HG03103 (cell line): Measurements from ENCODE around the gene PRPF38B.
A peak's percentile ranks its signal among the peaks of the same experiment; 100 is the strongest.
"Not testable (repeated sequence)": the region's sequence is repeated elsewhere in the genome, so short reads cannot be mapped to it uniquely, and the experiment has no call there.

Experiments
- ATAC-seq: cut with Tn5 transposase; IDR thresholded peaks from one replicate; pipeline ENCODE4 v1.9.1; 2021; ENCODE audit warnings: low read depth; ENCODE audit not compliant: unreplicated experiment

Gene PRPF38B

DNA sequence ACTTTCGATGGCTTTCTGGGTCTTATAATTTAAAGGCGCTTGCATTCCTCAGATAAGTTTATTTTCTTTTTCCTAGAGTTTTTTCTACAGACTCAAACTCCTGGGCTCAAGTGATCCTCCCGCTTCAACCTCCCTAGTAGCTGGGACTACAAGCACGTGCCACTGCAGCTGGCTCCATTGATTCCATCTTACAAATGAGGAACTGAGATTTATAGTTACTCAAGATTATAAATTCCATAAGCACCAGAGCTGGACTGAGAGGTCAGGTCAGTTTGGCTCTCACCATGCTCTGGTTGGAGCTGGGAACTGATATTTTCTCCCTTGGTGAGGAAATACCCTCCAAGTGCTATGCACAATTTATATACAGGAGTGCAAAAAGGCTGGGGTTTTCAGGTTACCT lies 13.4 kb upstream of the PRPF38B start:
- ATAC-seq = no peak

DNA sequence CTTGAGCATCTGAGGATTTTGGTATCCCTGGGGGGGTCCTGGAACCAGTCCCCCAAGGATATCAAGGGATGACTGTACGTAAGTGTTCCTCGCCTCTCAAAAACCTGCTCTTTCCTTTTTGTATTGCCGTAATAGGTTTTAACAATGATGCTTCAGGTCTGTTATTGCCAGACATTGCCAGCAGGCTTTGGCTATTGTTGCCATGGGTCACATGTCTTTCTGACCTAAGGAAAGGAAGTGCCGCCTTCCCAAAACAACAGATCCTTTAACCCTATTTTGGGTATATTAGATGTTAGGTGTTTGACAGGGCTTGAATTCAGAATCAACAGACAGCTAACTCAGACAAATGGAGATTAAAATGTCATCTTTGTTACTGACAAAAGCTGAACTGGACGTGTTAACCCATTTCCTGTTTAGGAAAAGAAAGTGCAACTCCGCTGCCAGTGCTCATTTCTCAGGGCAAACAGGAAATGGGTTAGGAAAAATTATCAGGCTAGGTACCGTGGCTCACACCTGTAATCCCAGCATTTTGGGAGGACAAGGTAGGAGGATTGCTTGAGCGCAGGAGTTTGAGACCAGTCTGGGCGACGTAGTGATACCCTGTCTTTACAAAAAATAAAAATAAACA lies 12.4 kb upstream of the PRPF38B start:
- ATAC-seq = no peak

DNA sequence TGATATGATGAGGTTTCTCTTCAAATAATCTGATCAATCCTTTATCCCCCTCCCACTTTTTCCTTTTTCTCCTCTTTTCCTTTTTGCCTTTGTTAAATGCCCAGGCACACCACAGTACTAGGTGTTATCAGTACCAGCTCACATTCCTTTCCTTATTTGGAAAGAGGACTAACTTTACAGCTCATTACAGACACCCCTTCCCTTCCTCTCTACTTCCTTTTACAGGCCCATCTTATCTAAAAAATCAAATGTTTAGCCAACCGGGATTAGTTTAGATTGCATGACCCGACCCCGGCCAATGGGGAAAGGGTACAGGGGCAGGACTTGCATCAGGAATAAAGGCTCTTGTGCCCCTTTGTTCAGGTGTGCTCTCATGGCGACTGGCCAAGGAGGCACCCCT lies 10.4 kb upstream of the PRPF38B start:
- not testable (repeated sequence) for ATAC-seq

DNA sequence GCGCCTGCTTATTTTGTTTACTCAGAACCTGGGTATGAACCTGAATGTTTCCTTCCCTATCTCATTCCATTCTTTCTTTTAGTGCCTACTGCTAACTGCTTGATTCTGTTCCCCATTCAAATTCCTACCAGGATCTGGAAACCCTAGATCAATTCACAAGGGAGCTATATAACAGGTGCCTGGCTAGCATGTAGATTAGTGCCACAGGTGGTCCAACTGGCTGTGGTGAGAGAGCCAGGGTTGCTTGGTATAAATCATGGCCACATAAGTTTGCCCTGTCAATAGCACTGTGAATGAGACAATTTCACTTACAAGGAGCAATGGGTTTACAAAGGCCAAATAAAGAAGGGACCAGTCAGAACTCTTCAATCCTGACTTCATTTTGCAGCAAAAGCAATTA lies 6.6 kb upstream of the PRPF38B start:
- no peak for ATAC-seq

DNA sequence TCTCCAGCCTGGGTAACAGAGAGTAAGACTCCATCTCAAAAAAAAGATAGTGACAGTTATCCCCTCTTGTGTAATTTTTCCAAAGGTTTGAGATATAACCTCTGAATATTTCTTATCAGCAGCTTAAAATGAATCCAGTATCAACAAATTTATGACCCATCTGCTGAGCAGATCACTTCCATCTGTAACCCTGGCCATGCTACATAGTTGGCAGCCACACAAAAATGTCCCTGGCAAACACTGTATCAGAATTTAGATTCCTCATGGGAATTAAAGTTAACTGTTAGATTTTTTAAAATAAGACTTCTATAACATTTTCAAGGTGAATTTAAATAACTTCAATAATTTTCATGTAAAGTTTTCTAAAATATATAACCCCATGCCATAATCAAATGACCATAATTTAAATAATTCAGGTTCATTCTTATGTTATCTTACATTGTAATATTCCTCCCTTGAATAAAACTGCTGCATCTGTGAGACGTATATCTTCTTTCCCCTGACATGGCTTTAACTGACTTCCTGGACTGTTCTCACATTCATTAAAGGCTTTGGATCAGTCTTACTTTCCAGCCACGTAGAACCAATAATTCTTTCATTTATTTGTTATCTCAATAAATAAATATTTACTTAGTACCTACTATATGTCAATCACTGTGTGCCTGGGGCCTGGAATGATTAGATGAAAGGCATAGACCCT lies 5.3 kb upstream of the PRPF38B start:
- no peak for ATAC-seq

DNA sequence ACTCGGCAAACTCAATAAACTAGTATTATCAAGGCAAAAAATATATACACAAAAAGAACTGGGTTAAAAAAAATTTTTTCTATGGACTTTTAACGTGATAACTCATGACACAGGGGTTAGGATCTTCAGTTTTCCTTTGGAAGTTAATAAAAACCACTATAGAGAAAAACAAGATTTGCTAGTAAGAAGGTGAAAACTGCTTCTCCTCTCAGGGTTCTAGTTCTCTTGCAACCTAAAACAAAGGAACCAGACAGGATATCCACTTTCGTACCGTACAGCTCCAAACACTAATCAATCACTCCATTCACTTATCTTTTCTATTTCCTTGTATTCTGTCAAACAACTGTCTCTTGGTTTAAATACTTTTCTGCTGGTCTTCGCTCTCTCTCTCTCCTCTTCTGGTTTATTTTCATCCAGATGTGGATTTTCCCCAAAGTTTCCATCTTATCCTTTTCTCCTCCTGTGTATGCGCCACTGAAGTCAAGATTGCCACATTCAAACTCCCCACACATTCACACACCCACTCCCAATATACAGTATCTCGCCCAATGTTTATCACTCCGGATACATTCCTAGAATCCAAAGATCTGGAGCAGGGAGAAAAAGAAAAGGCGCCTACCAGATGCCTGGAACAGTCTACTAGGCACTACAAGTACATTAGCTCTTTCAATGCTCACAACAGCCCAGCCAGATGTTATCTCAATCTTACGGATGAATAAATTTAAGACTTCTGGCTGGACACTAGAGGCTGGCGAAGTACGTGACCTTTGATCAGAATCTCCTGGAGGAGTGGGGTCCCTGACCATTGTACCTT lies 775 bp upstream of the PRPF38B start:
- no peak for ATAC-seq

DNA sequence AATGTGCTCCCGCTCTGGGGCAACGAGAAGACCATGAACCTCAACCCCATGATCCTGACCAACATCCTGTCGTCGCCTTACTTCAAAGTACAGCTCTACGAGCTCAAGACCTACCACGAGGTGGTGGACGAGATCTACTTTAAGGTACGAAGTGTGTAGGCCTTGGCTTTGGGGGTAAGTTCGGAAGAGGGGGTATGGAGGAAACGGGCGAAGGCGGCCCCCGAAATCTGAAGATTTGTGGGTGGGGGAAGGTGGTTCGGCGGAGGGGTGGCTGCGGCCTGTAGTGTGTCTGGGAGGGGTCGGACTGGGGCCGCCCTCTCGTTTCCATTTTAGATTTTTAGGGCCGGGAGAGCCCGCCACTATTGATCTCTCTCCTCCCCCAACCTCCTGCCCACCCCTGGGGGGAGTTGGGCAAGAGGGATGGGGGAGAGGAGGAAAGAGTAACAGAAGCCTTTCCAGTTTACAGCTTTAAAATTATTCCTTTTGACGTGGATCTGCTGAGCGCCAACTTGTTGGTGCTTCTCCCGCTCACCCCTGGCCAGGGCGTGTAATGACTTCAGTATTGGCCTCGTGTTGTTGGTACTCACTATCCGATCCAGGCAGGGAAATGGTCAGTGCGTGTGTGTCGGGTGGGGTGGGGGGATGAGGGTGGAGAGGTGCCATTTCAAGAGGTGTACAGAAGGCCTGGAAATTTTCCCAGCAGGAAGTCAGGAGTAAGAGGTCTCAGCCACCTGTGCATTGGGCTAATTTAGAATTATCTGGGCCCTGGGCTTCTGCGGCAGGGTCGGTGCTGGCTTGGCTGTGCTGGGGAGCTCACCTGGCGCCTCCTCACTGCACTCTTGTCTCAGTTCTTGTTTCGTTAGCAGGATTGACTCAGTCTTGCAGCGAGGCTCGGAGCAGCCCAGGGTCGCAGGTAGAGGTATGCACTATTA lies 880 bp downstream of the PRPF38B start:
- peak; percentile 59 for ATAC-seq

DNA sequence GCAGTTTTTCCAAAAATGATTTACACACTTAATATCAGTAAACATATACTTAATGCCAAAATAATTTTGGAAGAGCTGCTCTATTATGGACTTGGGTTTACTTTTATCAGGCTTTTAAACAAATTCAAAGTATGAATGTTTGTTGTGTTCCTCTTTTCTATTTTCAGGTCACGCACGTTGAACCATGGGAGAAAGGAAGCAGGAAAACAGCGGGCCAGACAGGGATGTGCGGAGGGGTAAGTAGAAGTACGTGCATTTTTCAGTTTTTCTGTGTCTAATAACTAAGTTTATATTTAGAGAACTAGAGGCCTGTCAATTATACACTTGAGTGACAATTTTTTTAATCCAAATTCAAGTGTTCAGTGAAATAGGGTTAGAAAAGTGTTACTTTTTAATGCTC lies 3.4 kb downstream of the PRPF38B start:
- no peak for ATAC-seq

DNA sequence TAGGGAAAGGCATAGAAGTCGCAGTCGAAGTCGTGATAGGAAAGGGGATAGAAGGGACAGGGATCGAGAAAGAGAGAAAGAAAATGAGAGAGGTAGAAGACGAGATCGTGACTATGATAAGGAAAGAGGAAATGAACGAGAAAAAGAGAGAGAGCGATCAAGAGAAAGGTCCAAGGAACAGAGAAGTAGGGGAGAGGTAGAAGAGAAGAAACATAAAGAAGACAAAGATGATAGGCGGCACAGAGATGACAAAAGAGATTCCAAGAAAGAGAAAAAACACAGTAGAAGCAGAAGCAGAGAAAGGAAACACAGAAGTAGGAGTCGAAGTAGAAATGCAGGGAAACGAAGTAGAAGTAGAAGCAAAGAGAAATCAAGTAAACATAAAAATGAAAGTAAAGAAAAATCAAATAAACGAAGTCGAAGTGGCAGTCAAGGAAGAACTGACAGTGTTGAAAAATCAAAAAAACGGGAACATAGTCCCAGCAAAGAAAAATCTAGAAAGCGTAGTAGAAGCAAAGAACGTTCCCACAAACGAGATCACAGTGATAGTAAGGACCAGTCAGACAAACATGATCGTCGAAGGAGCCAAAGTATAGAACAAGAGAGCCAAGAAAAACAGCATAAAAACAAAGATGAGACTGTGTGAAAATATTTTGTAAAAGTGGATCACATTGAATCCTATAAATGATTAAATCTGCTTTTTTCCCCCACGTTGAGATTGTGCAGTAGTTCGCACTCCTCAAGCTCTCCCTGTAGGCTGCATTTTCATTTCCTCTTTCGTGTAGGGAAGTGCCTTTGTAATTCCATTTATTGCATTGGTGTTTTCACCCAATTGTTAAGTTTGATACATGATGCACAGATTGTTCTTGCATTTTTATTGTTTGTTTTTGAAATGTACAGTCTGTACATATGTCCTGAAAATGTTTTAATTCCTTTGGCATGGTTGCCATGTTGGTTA lies 7.5 kb downstream of the PRPF38B start:
- no peak for ATAC-seq

DNA sequence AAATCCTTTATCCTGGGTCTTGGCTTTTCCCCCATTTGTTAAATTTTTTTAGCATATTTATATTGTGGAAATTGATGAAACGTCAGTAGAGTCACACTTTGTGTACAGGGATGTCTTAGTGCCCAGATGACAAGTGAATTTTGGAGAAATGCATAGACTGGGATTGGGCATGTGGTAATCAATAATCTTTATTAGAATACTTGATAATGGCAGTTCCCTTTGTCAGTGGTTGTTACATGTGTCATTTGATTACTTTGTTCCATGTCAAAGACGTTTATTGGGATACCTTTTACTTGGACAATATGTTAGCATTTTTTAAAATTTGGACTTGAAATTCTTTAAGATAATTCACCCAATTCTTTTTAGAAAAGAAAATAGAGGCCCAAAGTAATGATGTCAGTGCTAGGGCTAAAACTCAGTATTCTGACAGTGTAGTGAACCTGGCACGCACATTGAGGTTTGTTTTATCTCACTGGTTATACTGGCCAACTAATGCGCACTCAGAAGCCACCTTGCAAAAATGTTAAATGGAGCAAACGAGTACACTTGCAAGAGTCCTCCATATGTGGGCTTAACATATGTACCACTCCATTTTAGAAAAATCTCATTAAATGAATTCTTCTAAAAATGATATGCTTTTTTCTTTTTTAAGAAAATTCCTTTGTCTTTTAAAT lies 9.2 kb downstream of the PRPF38B start:
- no peak for ATAC-seq

DNA sequence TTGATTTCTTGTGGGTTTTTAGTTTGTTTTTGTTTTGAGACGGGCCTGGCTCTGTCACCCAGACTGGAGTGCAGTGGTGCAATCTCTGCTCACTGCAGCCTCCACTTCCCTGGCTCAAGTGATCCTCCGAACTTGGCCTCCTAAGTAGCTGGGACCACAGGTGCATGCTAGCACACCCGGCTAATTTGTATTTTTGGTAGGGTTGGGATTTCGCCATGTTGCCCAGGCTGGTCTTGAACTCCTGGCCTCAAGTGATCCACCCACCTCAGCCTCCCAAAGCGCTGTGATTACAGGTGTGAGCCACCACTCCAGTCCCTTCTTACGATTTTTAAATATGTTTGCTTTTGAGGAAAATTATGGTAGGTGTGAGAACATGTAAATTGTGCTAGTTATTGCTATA lies 10.0 kb downstream of the PRPF38B start:
- ATAC-seq = not testable (repeated sequence)

DNA sequence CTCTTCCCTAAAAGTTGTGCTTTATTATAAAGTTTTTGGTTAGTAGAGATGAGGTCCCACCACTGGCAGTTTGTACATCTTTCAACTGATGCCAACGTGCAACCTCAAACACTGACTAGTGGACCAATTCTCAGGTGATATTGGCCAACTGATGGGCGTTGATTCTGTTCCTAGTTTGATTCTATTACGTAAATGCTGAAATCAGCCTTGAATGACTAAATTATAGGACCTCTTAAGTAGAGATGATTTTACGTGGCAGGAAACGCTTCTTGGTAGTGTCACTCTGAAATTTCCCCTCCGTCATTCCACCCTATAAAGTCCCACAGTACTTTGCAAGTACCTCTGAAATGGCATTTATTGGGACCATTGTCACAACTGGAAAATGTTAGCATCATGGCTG lies 11.8 kb downstream of the PRPF38B start:
- no peak for ATAC-seq

DNA sequence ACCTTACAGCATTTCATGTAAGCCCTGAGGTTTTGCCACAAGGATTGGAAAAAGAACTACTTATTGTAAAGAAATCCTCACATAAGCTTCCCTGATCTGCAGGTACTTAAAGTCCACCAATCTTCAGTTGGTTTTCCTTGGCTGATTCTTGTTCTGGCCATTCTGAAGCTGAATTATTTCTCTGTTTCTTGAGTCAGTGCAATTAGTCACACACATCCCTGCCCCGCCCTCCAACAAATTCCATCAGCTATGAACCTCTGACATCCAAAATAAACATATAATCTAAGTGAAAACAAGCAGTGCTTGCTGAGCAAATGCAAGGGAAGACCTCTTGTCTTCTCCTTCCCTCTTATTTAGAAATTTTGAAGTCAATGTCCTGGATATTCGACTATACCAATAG lies 12.4 kb downstream of the PRPF38B start:
- ATAC-seq = no peak

DNA sequence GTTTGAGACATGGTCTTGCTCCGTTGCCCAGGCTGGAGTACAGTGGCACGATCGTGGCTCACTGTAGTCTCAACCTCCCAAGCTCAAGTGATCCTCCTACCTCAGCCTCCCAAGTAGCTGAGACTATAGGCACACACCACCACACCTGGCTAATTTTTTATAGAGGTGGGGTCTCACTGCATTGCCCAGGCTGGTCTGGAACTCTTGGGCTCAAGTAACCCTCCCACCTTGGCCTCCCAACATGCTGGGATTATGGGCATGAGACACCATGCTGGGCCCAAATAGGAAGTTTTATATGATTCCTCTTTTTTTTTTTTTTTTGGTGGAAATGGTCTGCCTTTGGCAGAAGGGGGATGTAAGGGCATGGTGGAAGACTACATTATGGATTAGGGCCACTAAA lies 14.5 kb downstream of the PRPF38B start:
- ATAC-seq = no peak

DNA sequence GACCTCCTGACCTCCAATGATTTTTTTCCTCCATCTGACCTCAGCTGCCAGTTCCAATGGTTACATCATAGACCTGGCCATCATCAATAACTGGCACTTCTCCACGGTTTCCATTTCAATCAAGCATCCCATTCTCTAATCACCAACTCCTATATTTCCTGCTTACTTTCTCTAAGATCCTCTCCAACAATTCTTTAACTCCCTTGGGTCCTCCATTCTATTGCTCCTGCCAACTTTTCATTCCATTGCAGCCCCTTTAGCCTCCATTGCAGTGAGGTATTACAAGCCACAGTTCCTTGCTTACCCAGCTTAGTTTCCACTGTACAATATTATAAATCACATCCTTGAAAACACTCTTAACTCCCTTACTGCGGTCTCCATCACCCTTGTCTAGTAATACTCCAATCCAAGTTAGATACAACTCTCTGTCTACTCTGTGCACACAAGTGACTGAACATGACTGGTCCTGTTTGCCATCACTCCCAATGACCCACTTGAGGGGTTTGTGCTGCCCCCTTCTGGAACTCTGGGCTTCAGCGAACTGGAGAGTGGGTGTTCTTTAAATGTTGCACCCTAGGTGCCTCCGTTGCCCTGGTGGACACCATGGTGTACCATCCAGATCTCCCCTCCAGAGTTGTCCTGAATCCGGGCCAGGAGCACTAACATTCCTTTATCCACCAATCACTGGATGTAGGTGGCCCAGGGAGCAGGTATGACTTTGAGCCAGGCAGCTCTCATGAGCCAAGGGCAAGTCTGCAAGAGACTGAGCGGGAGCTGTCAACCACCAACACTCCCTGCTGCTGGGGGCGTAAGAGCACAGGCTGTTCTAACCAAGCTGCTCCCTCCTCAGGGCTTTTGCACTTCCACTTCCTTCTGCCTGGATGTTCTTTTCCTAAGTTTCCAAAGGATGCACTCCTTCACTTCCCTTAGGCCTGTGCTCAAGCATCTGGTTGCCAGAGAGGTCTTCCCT lies 16.9 kb downstream of the PRPF38B start:
- no peak for ATAC-seq

DNA sequence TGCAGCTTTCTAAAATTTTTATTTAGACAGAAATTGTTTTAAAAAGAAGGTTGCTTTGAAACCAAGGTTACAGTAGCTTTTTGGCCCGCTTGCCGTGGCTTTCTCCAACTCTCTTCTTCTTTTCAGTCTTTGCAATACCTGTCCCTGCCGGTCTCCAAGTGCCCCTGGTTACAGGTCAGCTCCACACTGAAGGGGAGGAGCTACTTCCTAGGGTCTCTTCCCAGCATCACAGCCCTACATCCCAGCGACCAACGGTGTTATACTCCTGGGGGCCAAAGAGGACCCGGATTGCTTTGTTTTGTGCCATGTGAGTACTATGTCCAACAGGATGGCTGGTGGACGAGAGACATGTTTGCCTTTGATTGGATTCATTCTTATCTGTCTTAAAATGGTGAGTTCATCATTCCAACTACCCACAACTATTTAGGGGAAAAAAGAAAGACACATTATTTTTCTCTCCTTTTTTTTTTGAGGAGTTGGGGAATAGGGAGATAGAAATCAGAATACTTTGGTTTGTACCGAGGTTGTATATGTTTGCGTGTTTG lies 20.6 kb downstream of the PRPF38B start, which contains the start of gene FNDC7:
FNDC7 (plus strand) TSS at position 303 of the 545 bp plus-strand sequence; CDS start at position 329, 26 bp downstream.
- no peak for ATAC-seq

DNA sequence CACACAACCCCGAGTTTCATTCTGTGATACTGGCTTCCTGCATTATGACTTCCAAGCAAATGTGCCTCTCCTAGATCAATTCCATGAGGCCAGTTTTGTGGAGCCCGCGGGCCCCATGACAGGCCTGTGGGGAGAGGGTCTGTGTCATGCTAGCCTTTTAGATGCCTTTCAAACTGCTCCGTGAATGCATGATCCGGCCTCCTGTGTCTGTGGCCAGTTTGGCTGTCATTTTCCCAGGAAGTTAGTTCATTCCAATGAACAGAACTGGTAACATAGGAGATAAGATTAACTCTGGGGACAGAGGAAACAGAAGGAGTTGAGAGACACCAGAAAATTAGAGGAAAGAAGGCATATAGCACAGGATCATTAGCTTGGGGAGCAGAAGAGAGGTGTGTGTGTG lies 23.8 kb downstream of the PRPF38B start:
- no peak for ATAC-seq
